Activated CD4-positive, alpha-beta T cell treated with anti-CD3 and anti-CD28 coated beads, Interleukin-2, amount 50 U/mL, for 16 hours (primary cell): ENCODE measurements around the gene ASPRV1.

ENCODE experiments used
- DNase-seq: peaks from one replicate; pipeline ENCODE4 v3.0.0-alpha.2; 2020

Gene ASPRV1

DNA sequence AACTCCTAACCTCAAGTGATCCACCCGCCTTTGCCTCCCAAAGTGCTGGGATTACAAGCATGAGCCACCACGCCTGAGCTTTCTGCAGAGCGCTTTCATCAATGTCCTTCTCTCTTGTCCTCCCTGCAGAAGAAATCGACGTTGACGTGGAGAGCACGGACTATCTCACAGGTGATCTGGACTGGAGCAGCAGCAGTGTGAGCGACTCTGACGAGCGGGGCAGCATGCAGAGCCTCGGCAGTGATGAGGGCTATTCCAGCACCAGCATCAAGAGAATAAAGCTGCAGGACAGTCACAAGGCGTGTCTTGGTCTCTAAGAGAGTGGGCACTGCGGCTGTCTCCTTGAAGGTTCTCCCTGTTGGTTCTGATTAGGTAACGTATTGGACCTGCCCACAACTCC is 23.5 kb downstream of the ASPRV1 start:
- no peak for DNase-seq

DNA sequence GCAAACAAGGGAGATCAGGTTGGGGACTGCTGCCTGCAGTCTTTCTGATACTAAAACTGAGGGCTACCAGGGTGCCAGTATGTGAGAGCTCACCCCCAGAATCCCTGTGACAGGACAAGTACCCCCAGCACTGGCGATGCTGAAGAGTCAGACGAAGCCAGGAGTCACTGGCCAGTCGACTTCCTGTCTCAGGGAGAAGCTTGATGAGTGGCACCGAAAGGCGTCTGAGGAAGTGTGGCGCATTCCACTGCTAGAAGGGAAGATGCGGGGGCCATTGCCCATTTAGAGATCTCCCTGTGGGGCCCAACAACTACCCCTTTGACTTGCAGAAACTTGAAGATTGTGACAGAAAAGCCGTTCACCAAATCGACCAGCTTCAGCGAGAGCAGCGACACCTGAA is 24.5 kb downstream of the ASPRV1 start:
- no peak for DNase-seq

DNA sequence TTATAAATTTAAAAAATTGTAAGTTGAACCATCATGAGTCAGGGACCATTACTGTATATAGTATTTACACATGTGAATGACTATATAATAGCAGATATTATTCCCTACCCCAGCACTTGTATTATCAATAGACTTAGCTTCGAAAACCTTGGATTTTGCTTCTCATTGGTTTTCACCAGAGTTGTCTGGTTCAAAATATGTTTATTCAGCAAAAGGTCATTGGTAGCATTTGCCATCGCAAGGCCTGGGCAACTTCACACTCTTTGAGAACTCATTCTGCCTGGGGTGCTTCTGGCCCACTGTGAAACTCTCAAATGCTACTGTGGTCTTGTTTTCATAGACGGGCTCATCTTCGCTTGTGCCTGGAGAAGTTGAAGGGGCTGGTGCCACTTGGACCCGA is 26.4 kb downstream of the ASPRV1 start:
- DNase-seq, result no peak

DNA sequence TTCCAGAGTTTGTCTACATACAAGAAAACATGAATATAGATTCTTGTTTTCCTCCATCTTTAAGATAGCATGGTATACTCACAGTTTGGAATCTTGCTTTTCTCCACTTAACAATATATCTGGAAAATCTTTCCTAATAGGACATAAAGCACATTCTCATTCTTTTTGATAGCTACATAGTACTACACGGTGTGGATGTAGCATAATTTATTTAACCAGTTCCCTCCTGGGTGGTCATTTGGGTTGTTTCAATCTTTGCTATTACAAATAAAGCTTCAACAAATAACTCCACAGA is 26.9 kb downstream of the ASPRV1 start:
- no peak for DNase-seq

DNA sequence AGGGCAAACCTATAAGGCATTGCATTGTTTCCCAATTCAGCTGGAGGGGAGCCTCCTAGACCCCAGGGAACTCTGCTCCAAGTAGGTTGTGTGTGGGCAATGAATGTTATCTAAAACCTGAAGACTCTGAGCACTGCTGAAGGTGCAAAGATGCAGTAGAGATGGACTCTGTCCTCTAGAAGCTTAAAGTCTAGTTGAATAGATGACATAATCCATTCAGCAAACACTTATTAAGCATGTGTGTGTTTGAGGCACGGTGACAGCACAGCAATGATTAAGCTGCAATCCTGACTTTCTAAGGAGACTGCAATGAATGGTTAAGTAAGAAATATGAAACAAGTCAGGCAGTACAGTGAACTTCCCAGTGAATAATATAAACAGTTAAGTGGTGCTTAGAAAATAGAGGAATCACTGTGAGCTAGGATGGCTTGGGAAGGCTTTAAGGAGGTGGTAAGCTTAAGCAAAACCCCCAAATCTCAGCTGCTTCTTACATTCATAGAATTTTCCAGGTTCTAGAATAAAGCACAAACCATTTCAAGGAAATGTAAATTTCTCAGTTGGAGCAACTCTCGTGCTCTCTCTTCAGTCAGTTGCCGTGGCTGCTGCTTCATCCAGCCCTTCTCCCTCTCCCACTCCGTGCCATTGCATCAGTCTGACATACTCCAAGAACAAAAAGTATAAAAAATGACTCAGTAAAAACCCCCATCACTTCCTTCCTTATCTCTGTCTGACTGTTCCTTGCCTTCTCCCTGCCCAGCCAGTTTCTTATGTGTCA is 27.4 kb downstream of the ASPRV1 start:
- DNase-seq, result peak; percentile 69

DNA sequence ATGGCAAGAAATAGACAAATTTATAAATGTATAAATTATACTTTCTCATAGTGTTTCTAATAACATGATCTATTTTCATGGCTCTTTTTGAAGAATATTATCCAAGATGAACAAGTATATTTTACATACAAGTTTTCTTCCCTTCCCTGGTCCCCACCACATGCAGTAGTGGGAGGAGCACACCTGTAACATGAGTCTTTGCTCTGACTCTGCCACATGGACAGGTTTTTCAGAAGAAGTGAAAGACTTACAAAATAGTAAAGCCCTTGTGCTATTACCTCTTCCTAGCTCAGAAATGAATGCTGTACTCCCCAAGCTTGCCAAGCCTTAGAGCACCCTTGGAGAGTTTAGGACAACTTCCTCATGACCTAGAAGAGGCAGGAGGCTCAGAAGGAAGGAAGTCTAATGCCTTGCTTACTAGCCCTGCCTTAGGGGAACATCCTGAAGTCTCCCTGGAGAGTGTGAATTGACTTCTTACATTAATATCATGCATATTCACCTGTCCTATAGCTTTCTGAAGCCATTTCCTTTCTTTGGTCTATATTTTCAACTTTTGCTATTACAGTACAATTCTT is 28.1 kb downstream of the ASPRV1 start:
- DNase-seq, result no peak

DNA sequence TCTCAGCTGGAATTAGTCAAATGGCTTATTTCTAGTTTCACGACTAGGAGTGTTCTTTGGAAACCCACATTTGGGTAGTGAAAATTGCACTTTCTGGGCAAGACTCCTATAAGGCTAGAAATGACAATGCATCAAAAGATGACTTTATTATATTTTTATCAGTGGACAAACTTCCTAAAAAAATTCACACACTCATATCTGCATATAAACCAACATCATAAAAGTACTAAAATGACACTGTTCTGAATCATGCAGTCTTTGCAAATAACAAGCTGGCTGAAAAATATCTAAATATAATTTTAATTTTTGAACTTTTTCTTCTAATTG is 28.9 kb downstream of the ASPRV1 start:
- peak; percentile 41 for DNase-seq

DNA sequence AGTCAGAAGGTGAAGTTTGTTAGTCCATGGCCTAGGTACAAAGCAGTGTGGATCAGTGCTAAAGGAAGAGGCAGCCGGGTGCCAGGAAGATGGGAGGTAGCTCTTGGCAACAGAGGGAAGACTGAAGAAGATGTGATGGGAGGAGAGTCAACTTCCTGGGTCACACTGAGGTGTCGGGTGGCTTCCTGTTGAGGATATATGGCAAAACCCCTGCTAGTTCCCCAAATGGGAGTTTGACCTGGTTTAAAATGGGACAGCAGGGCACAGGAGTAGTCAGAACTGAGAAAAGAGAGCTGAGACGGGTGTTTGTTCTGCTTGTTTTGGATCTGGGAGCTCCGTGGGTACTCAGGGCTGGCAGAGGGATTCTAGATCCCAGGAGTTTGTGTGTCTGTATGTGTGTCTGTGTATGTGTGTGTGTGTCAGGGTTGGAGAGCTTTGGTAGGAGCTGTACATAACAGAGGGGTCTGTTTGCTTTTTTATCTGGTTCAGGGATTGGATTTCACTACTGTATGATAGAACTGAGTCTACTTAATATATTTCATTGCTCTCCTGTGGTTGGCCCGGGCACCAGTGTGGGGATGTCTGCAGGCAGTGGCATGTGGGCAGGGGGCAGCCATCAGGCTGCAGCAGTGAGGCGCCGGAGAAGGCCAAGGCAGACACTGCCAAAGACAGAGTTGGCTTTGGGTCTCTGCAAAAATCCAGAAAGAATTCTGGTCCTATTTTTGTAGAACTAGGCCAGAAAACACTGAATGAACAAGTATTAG is 29.4 kb downstream of the ASPRV1 start:
- no peak for DNase-seq

DNA sequence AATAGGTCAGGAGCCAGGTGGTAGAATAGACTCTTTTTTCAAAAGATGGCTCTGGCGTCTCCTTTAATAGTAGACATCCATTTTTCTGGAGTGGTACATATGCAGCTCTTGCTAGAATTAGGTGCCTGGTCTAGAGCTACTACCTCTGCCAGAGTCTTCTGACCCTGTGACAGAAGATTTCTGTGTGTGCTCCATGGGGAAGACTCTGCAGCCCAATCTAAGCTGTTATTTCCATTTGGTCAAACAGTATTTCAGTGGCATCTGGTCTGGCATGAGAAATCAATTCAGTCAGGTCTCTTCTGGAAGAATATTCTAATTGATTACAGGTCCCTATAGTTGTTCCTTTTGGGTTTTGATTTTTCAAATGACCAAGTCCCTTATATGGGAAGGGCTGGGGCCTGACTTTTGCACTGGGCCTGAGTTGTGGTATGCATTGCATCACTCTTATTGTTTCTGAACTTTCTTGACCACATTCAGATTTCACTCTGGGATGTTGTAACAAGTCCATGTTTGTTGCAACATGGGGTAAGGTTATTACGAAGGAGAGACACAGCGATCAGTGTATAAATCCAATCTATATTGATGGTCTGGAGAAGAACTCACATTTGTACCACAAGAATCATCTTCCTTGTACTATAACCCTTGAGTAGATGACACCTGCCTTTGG is 34.4 kb downstream of the ASPRV1 start:
- no peak for DNase-seq

DNA sequence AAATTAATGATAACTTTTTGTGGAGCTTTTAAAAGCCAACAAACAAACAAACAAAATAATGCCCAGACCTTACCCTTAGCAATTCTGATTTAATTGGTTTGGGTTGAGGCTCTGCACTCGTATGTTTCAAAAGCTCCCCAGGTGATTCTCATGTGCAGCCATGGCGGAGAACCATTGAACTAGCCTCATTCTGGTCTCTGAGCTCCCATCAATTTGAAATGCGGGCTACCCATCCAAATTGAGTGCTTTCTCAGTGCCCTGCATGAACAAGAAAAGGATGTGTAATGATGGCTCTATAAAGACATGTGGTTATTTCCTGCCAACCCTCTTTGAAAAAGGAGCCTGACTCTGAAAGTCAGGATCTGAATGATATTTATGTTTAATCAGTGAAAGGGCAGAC is 38.3 kb downstream of the ASPRV1 start:
- no peak for DNase-seq

DNA sequence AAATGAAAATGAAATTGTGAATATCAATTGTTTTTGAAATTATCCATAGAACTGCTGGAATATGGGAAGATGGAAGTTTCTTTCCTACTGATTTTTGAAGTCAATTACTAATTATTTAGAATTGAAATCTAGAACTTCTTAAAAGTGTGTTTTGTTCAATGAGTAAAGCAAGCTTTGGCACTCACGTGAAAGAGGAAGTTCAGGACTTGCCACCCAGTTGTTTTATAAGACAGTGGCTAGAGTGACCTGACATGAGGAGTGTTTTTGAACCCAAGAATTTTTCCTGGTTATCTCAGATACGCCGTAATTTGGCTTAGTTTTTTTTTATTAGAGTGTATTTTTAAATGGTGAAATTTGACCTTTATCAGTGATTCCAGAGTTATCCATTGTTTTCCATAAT is 43.0 kb downstream of the ASPRV1 start:
- DNase-seq, result no peak

DNA sequence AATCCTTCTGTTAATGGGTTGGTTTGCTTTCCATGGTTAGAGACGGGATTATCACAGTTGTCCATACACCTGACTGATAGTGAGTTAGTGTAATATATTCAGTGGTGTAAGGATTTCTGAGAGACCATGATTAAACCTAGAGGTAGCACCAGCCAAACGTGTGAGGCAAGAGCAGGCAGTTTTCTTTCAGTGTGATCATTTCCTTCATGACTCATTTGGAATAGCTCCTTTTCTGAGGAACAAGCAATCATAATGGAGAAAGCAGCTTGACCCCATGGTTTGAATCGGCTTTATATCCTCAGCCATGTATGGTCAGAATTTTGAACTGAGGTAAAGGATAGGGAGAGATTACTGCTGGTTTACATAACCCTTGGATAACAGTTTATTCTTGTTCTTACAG is 43.6 kb downstream of the ASPRV1 start:
- DNase-seq, result no peak

DNA sequence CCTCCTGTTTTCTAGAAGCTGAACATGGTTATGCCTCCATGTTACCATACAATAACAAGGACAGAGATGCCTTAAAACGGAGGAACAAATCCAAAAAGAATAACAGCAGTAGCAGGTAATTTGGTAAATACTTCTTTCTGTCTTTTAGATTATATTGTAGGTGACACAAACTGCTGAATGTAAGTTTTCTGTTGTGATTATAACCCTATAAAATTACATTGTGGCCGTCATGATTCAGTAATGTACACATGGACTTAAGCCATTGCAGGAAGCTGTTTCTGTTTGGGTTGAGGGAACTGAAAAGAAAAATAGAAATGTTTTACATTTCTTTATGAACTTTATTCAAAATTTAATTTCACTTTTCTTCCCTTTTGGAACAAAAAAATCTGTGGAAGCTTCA is 45.3 kb downstream of the ASPRV1 start:
- no peak for DNase-seq

DNA sequence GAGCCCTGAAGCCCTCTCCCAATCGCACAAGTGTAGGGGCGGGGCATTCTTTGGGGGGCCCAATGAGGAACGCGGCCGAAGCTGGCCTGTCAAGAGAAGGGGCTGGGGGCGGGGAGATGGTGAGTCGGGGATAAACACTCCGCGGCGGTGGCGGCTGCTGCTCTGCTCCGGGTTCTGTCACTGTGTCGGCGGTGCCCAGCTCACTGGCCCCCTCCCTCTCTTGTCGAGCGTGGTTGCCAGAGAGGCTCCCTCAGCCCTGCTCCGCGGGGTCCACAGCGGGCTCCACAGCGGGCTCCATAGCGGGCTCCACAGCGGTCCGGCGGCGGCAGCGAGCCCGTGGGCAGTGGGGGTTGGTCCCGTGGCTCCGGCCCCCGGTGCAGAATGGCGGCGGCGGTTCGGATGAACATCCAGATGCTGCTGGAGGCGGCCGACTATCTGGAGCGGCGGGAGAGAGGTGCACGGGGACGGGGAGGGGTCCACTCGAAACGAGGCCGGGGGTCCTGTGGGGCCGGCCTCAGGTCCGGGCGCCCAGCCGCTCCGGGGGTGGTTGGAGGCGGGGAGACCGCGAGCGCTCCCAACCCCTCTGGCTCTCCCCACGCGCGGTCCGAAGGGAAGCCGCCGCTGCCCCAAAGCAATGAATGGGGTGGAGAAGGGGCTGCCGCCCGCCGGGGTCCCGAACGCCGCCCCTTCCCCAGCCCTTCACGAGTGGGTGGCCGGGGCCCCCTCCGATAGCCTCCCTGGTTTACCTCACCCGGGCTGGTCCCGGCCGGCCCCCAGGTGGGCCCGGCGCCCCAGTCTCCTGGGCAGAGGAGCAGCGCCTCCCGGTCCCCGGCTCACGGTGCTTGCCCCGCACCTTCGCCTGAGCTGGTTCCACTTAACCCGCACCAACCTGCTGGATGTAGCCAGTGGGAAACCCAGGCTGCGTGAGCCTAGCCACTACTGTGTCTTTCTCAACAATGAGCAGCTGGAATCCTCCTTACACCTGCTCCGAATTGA is 46.2 kb downstream of the ASPRV1 start, which contains the start of gene MXD1:
MXD1 (plus strand) TSS at position 160 of the 996 bp plus-strand sequence; CDS start at position 382, 222 bp downstream.
- no peak for DNase-seq

DNA sequence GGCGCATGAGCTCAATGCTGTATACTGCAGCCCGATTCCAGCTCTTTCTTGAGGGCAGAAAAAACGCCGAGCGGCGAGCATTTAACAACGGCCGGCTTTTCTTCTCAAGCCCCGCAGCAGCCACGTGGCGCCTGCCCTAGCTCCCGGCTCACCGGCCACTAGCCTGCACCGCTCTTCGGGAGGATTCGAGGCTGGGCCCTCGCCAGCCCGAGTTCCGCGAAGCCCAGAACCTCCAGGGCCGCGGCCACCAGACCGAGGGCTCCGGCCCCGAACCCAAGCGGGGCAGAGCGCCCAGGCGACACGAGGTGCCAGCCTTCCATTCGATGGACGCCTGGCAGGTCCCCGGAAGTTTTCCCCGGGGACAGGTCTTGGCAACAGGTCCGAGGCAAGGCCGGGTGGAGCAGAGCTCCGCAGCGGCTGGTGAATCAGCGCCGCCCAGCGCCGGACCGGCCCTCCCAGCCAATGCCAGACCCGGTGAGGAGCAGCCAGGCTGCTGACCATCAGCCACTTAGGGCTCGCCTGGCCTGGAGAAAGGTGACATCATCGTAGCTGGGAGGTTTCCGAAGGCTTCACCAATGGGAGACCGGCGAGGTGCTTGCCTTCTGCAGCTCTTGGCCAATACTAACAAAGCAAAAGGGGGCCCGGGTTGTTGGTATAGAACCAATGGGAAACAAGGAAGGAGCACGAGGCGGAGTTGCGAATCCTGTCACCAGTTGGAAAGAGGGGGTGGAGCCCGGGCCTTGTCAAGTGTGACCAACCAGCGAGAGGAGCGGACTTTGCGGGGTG is 47.1 kb downstream of the ASPRV1 start:
- peak; percentile 100 for DNase-seq

DNA sequence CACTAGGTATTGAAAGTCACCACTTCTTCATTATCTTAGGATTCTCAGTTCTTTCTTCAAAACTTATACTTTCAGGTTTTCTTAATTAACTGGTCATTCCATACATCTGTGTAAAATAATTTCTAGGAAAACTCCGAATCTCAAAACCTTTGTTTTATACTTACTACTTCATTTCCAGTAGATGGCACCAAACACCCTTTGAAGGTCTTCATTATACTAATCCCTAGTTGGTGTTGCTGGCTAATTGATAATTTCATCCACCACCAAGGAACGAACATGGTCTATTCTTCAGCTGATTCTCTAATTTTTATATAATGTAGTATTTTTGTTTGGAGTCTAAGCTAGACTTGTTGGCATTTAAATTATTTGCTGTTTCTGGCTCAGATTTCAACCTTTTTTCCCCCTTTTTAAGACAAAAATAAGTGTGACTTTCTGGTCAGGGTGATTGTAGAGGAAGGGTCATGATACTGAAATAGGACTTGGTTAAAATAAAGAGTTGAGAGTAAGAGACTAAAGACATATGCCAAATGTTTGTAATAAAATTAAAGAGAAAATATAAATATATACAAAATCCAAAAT is 49.4 kb downstream of the ASPRV1 start:
- DNase-seq, result peak; percentile 65
